ENCODE data around the gene MICU2. TPM values are rescaled to one million over a fixed set of nuclear protein-coding genes. Genes with fewer than 3 reads are reported as not detected.
"Not testable (repeated sequence)": the region's sequence is repeated elsewhere in the genome, so short reads cannot be mapped to it uniquely, and the experiment has no call there.

Gene MICU2
- total RNA-seq, 1 donor from 2014 or later, result 41.5 TPM

GRCh38 chr13:21568854-21569253 lies 35.1 kb downstream of the MICU2 start:
- H3K9me3 ChIP-seq, result no peaks in the 10 kb centered on the region
- no peaks in the 10 kb centered on the region for H3K4me1 ChIP-seq
- TF ChIP-seq CTCF (IDR thresholded peaks at IDR 0.05), result no peak
- intact Hi-C loops (cut with DNase I), result no loop called here
- peaks cover 7 to 16% of the 10 kb centered on the region in 2 donors for H3K36me3 ChIP-seq
- DNase-seq (ENCODE audit: low spot score in 2 of 2), result no peak
- no peaks in the 10 kb centered on the region for H3K27me3 ChIP-seq
- no peak overlapping the region for H3K4me3 ChIP-seq
- no peak overlapping the region for H3K27ac ChIP-seq

- no peak overlapping the region for H3K27ac ChIP-seq
- peaks cover 12 to 25% of the 10 kb centered on the region in 2 donors for H3K36me3 ChIP-seq
- TF ChIP-seq CTCF (IDR thresholded peaks at IDR 0.05), result no peak
- intact Hi-C loops (cut with DNase I), result no loop called here
- no peak for DNase-seq (ENCODE audit: low spot score in 2 of 2)
- no peaks in the 10 kb centered on the region for H3K4me1 ChIP-seq
- no peaks in the 10 kb centered on the region for H3K27me3 ChIP-seq
- no peak overlapping the region for H3K4me3 ChIP-seq
- no peaks in the 10 kb centered on the region for H3K9me3 ChIP-seq
These were observed 36.3 kb downstream of the MICU2 start for GRCh38 chr13:21567714-21568113.

- intact Hi-C loops (cut with DNase I), result no loop called here
- H3K4me3 ChIP-seq, result no peak overlapping the region
These were observed 46.0 kb downstream of the MICU2 start for GRCh38 chr13:21557995-21558394.

GRCh38 chr13:21556051-21556450 lies 47.9 kb downstream of the MICU2 start:
- DNase-seq (ENCODE audit: low spot score in 2 of 2), result no peak
- H3K4me1 ChIP-seq, result no peaks in the 10 kb centered on the region
- no peak for TF ChIP-seq CTCF (IDR thresholded peaks at IDR 0.05)
- H3K9me3 ChIP-seq, result peaks cover 0 to 4% of the 10 kb centered on the region in 2 donors
- H3K27ac ChIP-seq, result no peak overlapping the region
- no peak overlapping the region for H3K4me3 ChIP-seq
- intact Hi-C loops (cut with DNase I), result no loop called here
- H3K27me3 ChIP-seq, result no peaks in the 10 kb centered on the region
- peaks cover 0 to 15% of the 10 kb centered on the region in 2 donors for H3K36me3 ChIP-seq

More at GRCh38 chr13:21557995-21558394, 46.0 kb downstream of the MICU2 start:
- no peak for TF ChIP-seq CTCF (IDR thresholded peaks at IDR 0.05)
- DNase-seq (ENCODE audit: low spot score in 2 of 2), result no peak
- Histone ChIP-seq H3K4me1 (no peaks in the 10 kb centered on the region), H3K36me3 (peaks cover under 1 to 28% of the 10 kb centered on the region in 2 donors), H3K9me3 (no peaks in the 10 kb centered on the region), H3K27ac (no peak overlapping the region), H3K27me3 (no peaks in the 10 kb centered on the region)

- H3K27me3 ChIP-seq; H3K9me3 ChIP-seq; H3K36me3 ChIP-seq; H3K4me1 ChIP-seq; H3K27ac ChIP-seq; H3K4me3 ChIP-seq; intact Hi-C loops (cut with DNase I); DNase-seq (ENCODE audit: low spot score in 2 of 2): not testable (repeated sequence)
These were observed 50.7 kb downstream of the MICU2 start for GRCh38 chr13:21553261-21553660.

GRCh38 chr13:21550918-21551317 lies 53.1 kb downstream of the MICU2 start:
- intact Hi-C loops (cut with DNase I), result no loop called here
- Histone ChIP-seq H3K27ac (no peak overlapping the region), H3K27me3 (no peaks in the 10 kb centered on the region), H3K4me3 (no peak overlapping the region), H3K36me3 (no peaks in the 10 kb centered on the region), H3K4me1 (no peaks in the 10 kb centered on the region), H3K9me3 (peaks cover 0 to 4% of the 10 kb centered on the region in 2 donors)
- no peak for TF ChIP-seq CTCF (IDR thresholded peaks at IDR 0.05)
- DNase-seq (ENCODE audit: low spot score in 2 of 2), result no peak
